GM18861 (cell line): ENCODE measurements around the gene FLT3.
"Not testable (repeated sequence)": the region's sequence is repeated elsewhere in the genome, so short reads cannot be mapped to it uniquely, and the experiment has no call there.

Experiments
- ATAC-seq: cut with Tn5 transposase; IDR thresholded peaks from one replicate; pipeline ENCODE4 v1.9.1; 2021; ENCODE audit not compliant: unreplicated experiment

The FLT3 gene

GRCh38 chr13:28046981-28047380 is 53.4 kb downstream of the FLT3 start:
- no peak for ATAC-seq

GRCh38 chr13:28045861-28046260 is 54.5 kb downstream of the FLT3 start:
- ATAC-seq: no peak

- no peak for ATAC-seq
These were observed 55.8 kb downstream of the FLT3 start for GRCh38 chr13:28044608-28045007.

- no peak for ATAC-seq
These were observed 57.2 kb downstream of the FLT3 start for GRCh38 chr13:28043224-28043623.

- no peak for ATAC-seq
These were observed 58.9 kb downstream of the FLT3 start for GRCh38 chr13:28041501-28041900.

GRCh38 chr13:28041031-28041461 is 59.3 kb downstream of the FLT3 start:
- no peak for ATAC-seq

- no peak for ATAC-seq
These were observed 63.0 kb downstream of the FLT3 start for GRCh38 chr13:28037399-28037798.

GRCh38 chr13:28035146-28035782 is 65.1 kb downstream of the FLT3 start:
- no peak for ATAC-seq

GRCh38 chr13:28033894-28034655 is 66.3 kb downstream of the FLT3 start:
- ATAC-seq: no peak

- ATAC-seq: not testable (repeated sequence)
These were observed 67.9 kb downstream of the FLT3 start for GRCh38 chr13:28032438-28032837.

- ATAC-seq: no peak
These were observed 68.5 kb downstream of the FLT3 start for GRCh38 chr13:28031896-28032288.

GRCh38 chr13:28031220-28031895 is 69.0 kb downstream of the FLT3 start:
- ATAC-seq: no peak

- ATAC-seq: no peak
These were observed 72.6 kb downstream of the FLT3 start for GRCh38 chr13:28027607-28028364.

GRCh38 chr13:28027071-28027470 is 73.3 kb downstream of the FLT3 start:
- ATAC-seq: no peak

- ATAC-seq: no peak
These were observed 73.9 kb downstream of the FLT3 start for GRCh38 chr13:28026508-28026907.

GRCh38 chr13:28022848-28023518 is 77.4 kb downstream of the FLT3 start:
- ATAC-seq: no peak

GRCh38 chr13:28014301-28014700 is 86.1 kb downstream of the FLT3 start:
- ATAC-seq: no peak

- no peak for ATAC-seq
These were observed 86.9 kb downstream of the FLT3 start for GRCh38 chr13:28013482-28013881.

GRCh38 chr13:28012896-28013295 is 87.5 kb downstream of the FLT3 start:
- peak; percentile 84 for ATAC-seq

- no peak for ATAC-seq
These were observed 88.0 kb downstream of the FLT3 start for GRCh38 chr13:28012383-28012782.

GRCh38 chr13:28010046-28010445 is 90.3 kb downstream of the FLT3 start:
- ATAC-seq: no peak
